DOHH2 (cell line): ENCODE results near the gene DEDD.
A peak's percentile ranks its signal among the peaks of the same experiment; 100 is the strongest.

Experiments used
- H3F3A ChIP-seq: fragments of 200-600 bp; sonication (generic), shearing (Covaris generic); 2 replicates; pipeline ENCODE4 v1.6.0; 2016; ENCODE audit warnings: antibody characterized with exemption, mild to moderate bottlenecking; ENCODE audit not compliant: control insufficient read depth, insufficient read depth
- H3K27ac ChIP-seq: fragments of 200-600 bp; sonication (generic); 2 replicates; pipeline ENCODE4 v1.5.1; 2014; ENCODE audit warnings: low read depth, mild to moderate bottlenecking, low read length, moderate library complexity
- H3K27me3 ChIP-seq: fragments of 200-600 bp; sonication (generic); 2 replicates; pipeline ENCODE4 v1.6.1; 2014; ENCODE audit warnings: mild to moderate bottlenecking, low read length, mixed read lengths; ENCODE audit not compliant: control insufficient read depth
- H3K36me3 ChIP-seq: fragments of 200-600 bp; sonication (generic); 2 replicates; pipeline ENCODE4 v1.6.1; 2014; ENCODE audit warnings: mild to moderate bottlenecking, low read length, moderate library complexity, mixed read lengths; ENCODE audit not compliant: control insufficient read depth
- H3K4me1 ChIP-seq: fragments of 200-600 bp; sonication (generic); 2 replicates; pipeline ENCODE4 v1.6.1; 2014; ENCODE audit warnings: mild to moderate bottlenecking, low read length, mixed read lengths; ENCODE audit not compliant: control insufficient read depth
- H3K4me2 ChIP-seq: fragments of 200-600 bp; sonication (generic); 2 replicates; pipeline ENCODE4 v1.6.0; 2014; ENCODE audit warnings: mild to moderate bottlenecking, low read length, moderate library complexity
- H3K4me3 ChIP-seq: fragments of 200-600 bp; sonication (generic); 2 replicates; pipeline ENCODE4 v1.5.1; 2014; ENCODE audit warnings: mild to moderate bottlenecking, low read length, mixed read lengths
- H3K79me2 ChIP-seq: fragments of 200-600 bp; sonication (generic); 2 replicates; pipeline ENCODE4 v1.6.1; 2014; ENCODE audit warnings: mild to moderate bottlenecking, low read length, mixed read lengths; ENCODE audit not compliant: control insufficient read depth
- H3K9me2 ChIP-seq: fragments of 200-600 bp; sonication (generic); replicated peaks from 2 replicates; pipeline ENCODE4 v1.6.1; 2014; ENCODE audit warnings: mild to moderate bottlenecking, low read length, mixed read lengths; ENCODE audit not compliant: control insufficient read depth
- H3K9me3 ChIP-seq: fragments of 200-600 bp; sonication (generic); 2 replicates; pipeline ENCODE4 v1.6.1; 2014; ENCODE audit warnings: antibody characterized with exemption, low read length, mixed read lengths; ENCODE audit not compliant: control insufficient read depth, insufficient read depth
- H4K20me1 ChIP-seq: fragments of 200-600 bp; sonication (generic); 2 replicates; pipeline ENCODE4 v1.6.0; 2014; ENCODE audit warnings: low read depth, mild to moderate bottlenecking, antibody characterized with exemption, low read length, moderate library complexity; ENCODE audit not compliant: control insufficient read depth, insufficient read depth
- CTCF ChIP-seq: fragments of 200-600 bp; sonication (generic); IDR thresholded peaks from one replicate; pipeline ENCODE4 v1.5.1; 2014; ENCODE audit warnings: antibody characterized with exemption, mild to moderate bottlenecking, low read depth, low read length; ENCODE audit not compliant: poor library complexity, severe bottlenecking
- EZH2phosphoT487 ChIP-seq: fragments of 200-600 bp; sonication (generic); IDR thresholded peaks from 2 replicates; pipeline ENCODE4 v1.6.1; 2017; ENCODE audit warnings: borderline replicate concordance, mild to moderate bottlenecking, antibody characterized with exemption, low read length, moderate library complexity, mixed read lengths

Gene DEDD

DNA sequence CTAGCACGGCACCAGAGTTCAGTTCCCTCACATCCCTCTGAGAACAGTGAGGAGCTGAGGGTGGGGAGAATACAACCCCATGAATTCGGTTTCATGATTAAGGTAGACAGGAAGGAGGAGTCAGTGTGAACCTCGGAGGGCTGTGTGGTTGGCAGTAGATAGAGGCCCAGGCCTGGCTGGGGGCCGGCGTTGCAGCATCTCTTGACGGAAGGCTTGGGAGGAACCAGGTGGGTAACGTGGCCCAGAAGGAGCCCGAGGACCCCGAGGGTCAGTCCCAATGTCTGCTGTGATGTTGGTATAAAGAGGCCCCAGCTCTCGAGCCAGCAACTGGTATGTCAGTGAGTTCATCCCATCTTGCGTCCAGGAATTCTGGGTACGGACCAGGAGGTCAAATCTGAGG lies 39.2 kb upstream of the DEDD start:
- no peaks in the 10 kb centered on the region for H3F3A ChIP-seq

DNA sequence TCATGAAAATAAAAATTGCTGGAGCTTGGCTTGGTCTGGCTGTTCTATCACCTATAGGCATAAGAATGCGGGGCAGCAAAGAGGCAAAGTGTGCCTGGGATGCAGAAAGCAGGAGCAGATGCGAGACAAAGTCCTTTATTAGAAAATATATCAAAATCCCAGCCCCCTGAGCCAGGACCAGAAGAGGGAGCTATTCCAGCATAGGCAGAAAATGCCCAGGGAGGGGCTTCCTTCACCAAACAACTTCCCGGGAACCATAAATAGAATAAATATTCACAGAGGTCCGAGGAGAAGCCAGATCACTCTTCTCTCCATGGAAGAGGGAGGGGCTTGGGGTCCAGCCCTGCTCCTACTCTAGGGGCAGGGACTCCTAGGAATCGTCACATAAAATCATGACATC lies 38.7 kb upstream of the DEDD start:
- H3K27ac ChIP-seq: no peak overlapping the region
- H3K4me2 ChIP-seq: no peak overlapping the region
- no peak overlapping the region for H3K4me3 ChIP-seq
- no peaks in the 10 kb centered on the region for H3F3A ChIP-seq
- no peaks in the 10 kb centered on the region for H4K20me1 ChIP-seq
- no peaks in the 10 kb centered on the region for H3K9me2 ChIP-seq
- peaks cover 12% of the 10 kb centered on the region for H3K4me1 ChIP-seq
- TF ChIP-seq EZH2phosphoT487: no peak
- TF ChIP-seq CTCF: no peak
- H3K9me3 ChIP-seq: no peaks in the 10 kb centered on the region
- no peaks in the 10 kb centered on the region for H3K27me3 ChIP-seq
- H3K79me2 ChIP-seq: peaks cover 14% of the 10 kb centered on the region
- H3K36me3 ChIP-seq: peaks cover 62% of the 10 kb centered on the region

More for the DNA sequence above, 39.2 kb upstream of the DEDD start:
- Histone ChIP-seq H3K9me2 (no peaks in the 10 kb centered on the region), H3K9me3 (no peaks in the 10 kb centered on the region), H3K4me2 (no peak overlapping the region), H3K27me3 (no peaks in the 10 kb centered on the region), H3K36me3 (peaks cover 62% of the 10 kb centered on the region), H3K27ac (no peak overlapping the region), H3K4me1 (peaks cover 18% of the 10 kb centered on the region), H4K20me1 (no peaks in the 10 kb centered on the region), H3K79me2 (peaks cover 17% of the 10 kb centered on the region), H3K4me3 (no peak overlapping the region)
- no peak for TF ChIP-seq CTCF
- TF ChIP-seq EZH2phosphoT487: no peak

DNA sequence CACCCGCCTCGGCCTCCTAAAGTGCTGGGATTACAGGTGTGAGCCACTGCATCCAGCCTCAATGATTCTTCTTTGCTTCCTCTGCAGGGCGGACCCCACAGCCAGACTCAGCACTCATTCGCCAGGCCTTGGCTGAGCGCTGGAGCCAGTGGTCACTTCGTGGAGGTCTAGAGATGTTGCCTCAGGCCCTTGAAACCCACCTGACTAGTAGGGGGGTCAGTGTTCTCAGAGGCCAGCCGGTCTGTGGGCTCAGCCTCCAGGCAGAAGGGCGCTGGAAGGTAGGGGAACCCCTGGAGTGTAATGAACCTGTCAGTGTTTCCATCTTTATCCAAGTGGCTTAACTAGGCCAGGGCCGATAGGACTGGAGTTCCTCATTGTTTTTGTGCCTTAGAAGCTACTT lies 36.4 kb upstream of the DEDD start:
- peaks cover 57% of the 10 kb centered on the region for H3K36me3 ChIP-seq
- no peaks in the 10 kb centered on the region for H3F3A ChIP-seq
- H3K79me2 ChIP-seq: peaks cover 8% of the 10 kb centered on the region

GRCh38 chr1:161166669-161167548 lies 34.4 kb upstream of the DEDD start:
- H3K4me1 ChIP-seq: peaks cover 20% of the 10 kb centered on the region
- H3K27me3 ChIP-seq: no peaks in the 10 kb centered on the region
- no peaks in the 10 kb centered on the region for H3K9me3 ChIP-seq
- peak; percentile 6 for TF ChIP-seq CTCF
- TF ChIP-seq EZH2phosphoT487: no peak
- H3K4me3 ChIP-seq: peak overlapping the region; percentile 95
- H3K27ac ChIP-seq: peak overlapping the region; percentile 35
- no peaks in the 10 kb centered on the region for H3K9me2 ChIP-seq
- H3K36me3 ChIP-seq: peaks cover 57% of the 10 kb centered on the region
- peaks cover 8% of the 10 kb centered on the region for H3K79me2 ChIP-seq
- H4K20me1 ChIP-seq: no peaks in the 10 kb centered on the region
- H3K4me2 ChIP-seq: peak overlapping the region; percentile 77
- H3F3A ChIP-seq: no peaks in the 10 kb centered on the region

More for the DNA sequence above, 36.4 kb upstream of the DEDD start:
- no peak overlapping the region for H3K4me2 ChIP-seq
- TF ChIP-seq EZH2phosphoT487: no peak
- H4K20me1 ChIP-seq: no peaks in the 10 kb centered on the region
- no peaks in the 10 kb centered on the region for H3K9me2 ChIP-seq
- H3K27ac ChIP-seq: no peak overlapping the region
- no peak overlapping the region for H3K4me3 ChIP-seq
- H3K9me3 ChIP-seq: no peaks in the 10 kb centered on the region
- peaks cover 20% of the 10 kb centered on the region for H3K4me1 ChIP-seq
- H3K27me3 ChIP-seq: no peaks in the 10 kb centered on the region
